Fibroblast of lung (primary cell): ENCODE results near the gene SYT12. TPM values are rescaled to one million over a fixed set of nuclear protein-coding genes. Genes with fewer than 3 reads are reported as not detected.

Source experiments
- DNase-seq, 2 donors: peaks; one replicate each; pipeline versions ENCODE4 v3.0.0 to v3.0.0-alpha.2; 2010; ENCODE audit warnings: low read depth in 2 of 2
- H2AFZ ChIP-seq: 2 replicates; pipeline ENCODE4 v1.5.1; 2012; ENCODE audit warnings: low read length, control low read depth, inconsistent platforms
- H3K27ac ChIP-seq: 2 replicates; pipeline ENCODE4 v1.5.1; 2011; ENCODE audit warnings: low read length, control low read depth; ENCODE audit not compliant: insufficient read depth
- H3K27me3 ChIP-seq: 2 replicates; pipeline ENCODE4 v1.5.1; 2011; ENCODE audit warnings: mild to moderate bottlenecking, low read length; ENCODE audit not compliant: control insufficient read depth, insufficient read depth
- H3K36me3 ChIP-seq: 2 replicates; pipeline ENCODE4 v1.5.1; 2011; ENCODE audit warnings: low read length; ENCODE audit not compliant: control insufficient read depth, insufficient read depth
- H3K4me1 ChIP-seq: 2 replicates; pipeline ENCODE4 v1.5.1; 2011; ENCODE audit warnings: low read length; ENCODE audit not compliant: control insufficient read depth, insufficient read depth; ENCODE audit errors: extremely low read depth
- H3K4me2 ChIP-seq: 2 replicates; pipeline ENCODE4 v1.5.1; 2011; ENCODE audit warnings: low read length, control low read depth; ENCODE audit not compliant: insufficient read depth; ENCODE audit errors: extremely low read depth
- H3K4me3 ChIP-seq, 4 experiments: fragments of 200-600 bp in 1 of 4; sonication (generic) in 1 of 4; replicated peaks in 1 of 4; 2 replicates each; pipeline ENCODE4 v1.5.1; 2011 to 2016; ENCODE audit warnings: low read length in 4 of 4, low read depth in 3 of 4, mild to moderate bottlenecking in 3 of 4, control low read depth in 2 of 4, inconsistent platforms in 1 of 4, mixed read lengths in 1 of 4; ENCODE audit not compliant: insufficient read depth in 1 of 4; ENCODE audit errors: control extremely low read depth in 1 of 4
- H3K79me2 ChIP-seq: 2 replicates; pipeline ENCODE4 v1.5.1; 2012; ENCODE audit warnings: mild to moderate bottlenecking, low read length, inconsistent platforms; ENCODE audit not compliant: control insufficient read depth, insufficient read depth
- H3K9ac ChIP-seq: 2 replicates; pipeline ENCODE4 v1.5.1; 2011; ENCODE audit warnings: mild to moderate bottlenecking, low read length, control low read depth; ENCODE audit not compliant: insufficient read depth
- H3K9me3 ChIP-seq: 2 replicates; pipeline ENCODE4 v1.5.1; 2012; ENCODE audit warnings: low read depth, low read length; ENCODE audit not compliant: control insufficient read depth, insufficient read depth
- H4K20me1 ChIP-seq: 2 replicates; pipeline ENCODE4 v1.5.1; 2011; ENCODE audit warnings: low read length; ENCODE audit not compliant: control insufficient read depth, insufficient read depth; ENCODE audit errors: extremely low read depth
- EZH2 ChIP-seq: IDR thresholded peaks from 2 replicates; pipeline ENCODE4 v1.5.1; 2012; ENCODE audit warnings: low read length, control low read depth, mild to moderate bottlenecking; ENCODE audit errors: missing control alignments
- polyA plus RNA-seq, 2 donors: library from polyadenylated mRNA; depleted of rRNA in 1 of 2; stranded (reverse) in 1 of 2; unstranded in 1 of 2; fragments of >200 nt; gene quantifications; 2 replicates each; pipeline ENCODE4 v1.2.1, GENCODE V29; 2011 to 2012; ENCODE audit warnings: missing spikeins in 1 of 2
- total RNA-seq: library from RNA; depleted of rRNA; stranded (reverse); fragments of >200 nt; gene quantifications from 2 replicates; pipeline ENCODE4 v1.2.1, GENCODE V29; 2014
- TF ChIP-seq, protein P1 (sequence below), 2 donors: IDR thresholded peaks in 1 of 2; conservative IDR thresholded peaks in 1 of 2; 1 replicate in 1 of 2; 2 replicates in 1 of 2; pipeline ENCODE4 v1.5.1; 2011 to 2012; ENCODE audit warnings: low read length in 2 of 2, control low read depth in 1 of 2, inconsistent platforms in 1 of 2, low read depth in 1 of 2, mild to moderate bottlenecking in 1 of 2

SYT12 gene
- total and polyA plus RNA-seq, 2 donors (not counting 1 experiment from before 2014, with no cell fraction given): under 0.01 TPM; not detected in 1

DNA sequence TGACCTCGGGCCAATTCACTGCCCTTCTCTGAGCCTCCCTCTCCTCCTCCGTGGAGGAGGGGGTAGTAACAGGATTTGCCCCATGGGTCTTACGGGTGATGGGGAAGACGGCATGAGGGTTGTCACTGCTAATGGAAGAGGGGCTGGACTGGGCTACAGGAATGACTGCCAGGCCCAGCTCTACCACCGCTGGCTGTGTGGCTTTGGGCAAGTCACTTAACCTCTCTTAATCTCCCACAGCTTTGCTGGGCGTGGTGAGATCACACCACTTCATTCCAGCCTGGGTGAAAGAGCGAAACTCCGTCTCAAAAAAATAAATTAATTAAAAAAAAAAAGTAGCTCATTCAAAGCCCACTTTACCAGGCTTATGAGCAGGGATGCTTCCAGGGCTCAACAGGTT lies 2.8 kb downstream of the SYT12 start:
- no peak overlapping the region for H3K27ac ChIP-seq
- no peak overlapping the region for H3K4me3 ChIP-seq
- H3K79me2 ChIP-seq: no peaks in the 10 kb centered on the region
- no peaks in the 10 kb centered on the region for H3K36me3 ChIP-seq
- DNase-seq: no peak
- no peak for TF ChIP-seq EZH2
- TF ChIP-seq, protein P1, sequence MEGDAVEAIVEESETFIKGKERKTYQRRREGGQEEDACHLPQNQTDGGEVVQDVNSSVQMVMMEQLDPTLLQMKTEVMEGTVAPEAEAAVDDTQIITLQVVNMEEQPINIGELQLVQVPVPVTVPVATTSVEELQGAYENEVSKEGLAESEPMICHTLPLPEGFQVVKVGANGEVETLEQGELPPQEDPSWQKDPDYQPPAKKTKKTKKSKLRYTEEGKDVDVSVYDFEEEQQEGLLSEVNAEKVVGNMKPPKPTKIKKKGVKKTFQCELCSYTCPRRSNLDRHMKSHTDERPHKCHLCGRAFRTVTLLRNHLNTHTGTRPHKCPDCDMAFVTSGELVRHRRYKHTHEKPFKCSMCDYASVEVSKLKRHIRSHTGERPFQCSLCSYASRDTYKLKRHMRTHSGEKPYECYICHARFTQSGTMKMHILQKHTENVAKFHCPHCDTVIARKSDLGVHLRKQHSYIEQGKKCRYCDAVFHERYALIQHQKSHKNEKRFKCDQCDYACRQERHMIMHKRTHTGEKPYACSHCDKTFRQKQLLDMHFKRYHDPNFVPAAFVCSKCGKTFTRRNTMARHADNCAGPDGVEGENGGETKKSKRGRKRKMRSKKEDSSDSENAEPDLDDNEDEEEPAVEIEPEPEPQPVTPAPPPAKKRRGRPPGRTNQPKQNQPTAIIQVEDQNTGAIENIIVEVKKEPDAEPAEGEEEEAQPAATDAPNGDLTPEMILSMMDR (conservative IDR thresholded peaks at IDR 0.05 in 1 of 2, IDR thresholded peaks at IDR 0.05 in 1 of 2; ENCODE audit: low read depth in 1 of 2, low read length in 2 of 2): no peak
- no peak overlapping the region for H2AFZ ChIP-seq
- H3K4me1 ChIP-seq: no peaks in the 10 kb centered on the region
- H3K9me3 ChIP-seq: no peaks in the 10 kb centered on the region
- H4K20me1 ChIP-seq: no peaks in the 10 kb centered on the region
- H3K9ac ChIP-seq: no peak overlapping the region
- peaks cover 21% of the 10 kb centered on the region for H3K27me3 ChIP-seq
- H3K4me2 ChIP-seq: no peak overlapping the region

DNA sequence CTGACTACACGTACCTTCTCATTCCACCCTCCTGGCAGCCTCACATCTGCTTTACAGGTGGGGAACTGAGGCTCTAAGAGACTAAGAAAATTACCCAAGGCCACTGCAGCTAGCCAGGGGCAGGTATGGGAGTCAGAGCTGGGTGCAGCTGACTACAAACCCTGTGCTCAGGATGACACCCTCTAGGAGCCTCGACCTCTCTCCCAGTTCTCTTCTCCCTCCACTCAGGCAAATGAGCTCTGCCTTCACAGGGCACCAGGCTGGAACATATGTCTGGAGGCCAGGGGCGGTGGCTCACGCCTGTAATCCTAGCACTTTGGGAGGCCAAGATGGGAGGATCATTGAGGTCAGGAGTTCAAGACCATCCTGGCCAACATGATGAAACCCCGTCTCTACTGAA lies 4.0 kb downstream of the SYT12 start:
- no peaks in the 10 kb centered on the region for H3K79me2 ChIP-seq
- no peak overlapping the region for H3K4me2 ChIP-seq
- no peaks in the 10 kb centered on the region for H3K9me3 ChIP-seq
- no peak for DNase-seq
- peaks cover 21% of the 10 kb centered on the region for H3K27me3 ChIP-seq
- H3K4me3 ChIP-seq: no peak overlapping the region
- H3K9ac ChIP-seq: no peak overlapping the region
- no peak overlapping the region for H3K27ac ChIP-seq
- peaks cover 1% of the 10 kb centered on the region for H3K4me1 ChIP-seq
- no peak overlapping the region for H2AFZ ChIP-seq
- H4K20me1 ChIP-seq: no peaks in the 10 kb centered on the region
- no peak for TF ChIP-seq EZH2
- TF ChIP-seq, protein P1 (conservative IDR thresholded peaks at IDR 0.05 in 1 of 2, IDR thresholded peaks at IDR 0.05 in 1 of 2; ENCODE audit: low read depth in 1 of 2, low read length in 2 of 2): no peak
- no peaks in the 10 kb centered on the region for H3K36me3 ChIP-seq

DNA sequence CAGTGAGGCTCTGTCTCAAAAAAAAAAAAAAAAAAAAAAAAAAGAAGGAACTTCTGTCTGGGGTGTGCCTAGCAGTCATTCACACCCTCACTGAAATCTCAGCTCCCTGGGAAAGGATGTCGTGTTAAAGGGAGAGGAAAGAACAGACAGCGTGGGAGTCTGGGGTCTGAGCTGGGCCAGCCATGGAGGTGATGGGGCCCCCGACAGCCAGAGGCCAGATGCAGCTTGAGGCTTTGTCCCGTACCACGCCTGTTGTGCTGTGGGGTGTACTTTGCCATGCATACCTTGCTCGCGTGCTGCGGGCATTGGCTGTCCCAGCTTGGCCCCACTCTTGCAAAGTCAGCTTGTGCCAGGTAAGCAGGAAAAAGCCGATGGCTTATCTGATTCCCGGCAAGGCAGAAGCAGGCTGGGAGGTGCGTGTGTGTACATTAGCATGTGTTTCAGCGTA lies 4.6 kb downstream of the SYT12 start:
- no peak for DNase-seq
- no peak overlapping the region for H3K9ac ChIP-seq
- no peaks in the 10 kb centered on the region for H3K9me3 ChIP-seq
- no peak overlapping the region for H3K27ac ChIP-seq
- peaks cover 6% of the 10 kb centered on the region for H3K4me1 ChIP-seq
- peaks cover 21% of the 10 kb centered on the region for H3K27me3 ChIP-seq
- H3K4me2 ChIP-seq: no peak overlapping the region
- no peaks in the 10 kb centered on the region for H3K79me2 ChIP-seq
- H2AFZ ChIP-seq: no peak overlapping the region
- no peaks in the 10 kb centered on the region for H4K20me1 ChIP-seq
- no peaks in the 10 kb centered on the region for H3K36me3 ChIP-seq
- H3K4me3 ChIP-seq: no peak overlapping the region
- TF ChIP-seq EZH2: no peak
- TF ChIP-seq, protein P1 (conservative IDR thresholded peaks at IDR 0.05 in 1 of 2, IDR thresholded peaks at IDR 0.05 in 1 of 2; ENCODE audit: low read depth in 1 of 2, low read length in 2 of 2): no peak
